Measurements from ENCODE around the gene CNOT9. TPM values are rescaled to one million over a fixed set of nuclear protein-coding genes. Genes with fewer than 3 reads are reported as not detected.
A peak's percentile ranks its signal among the peaks of the same experiment; 100 is the strongest.

Gene CNOT9
- total and polyA plus RNA-seq, 5 experiments from 2014 or later: 17.5 to 64.0 (median 19.9) TPM

- peaks cover 0 to 5% (median 0%) of the 10 kb centered on the region in 4 donors for H3K4me1 Mint-ChIP-seq
- POLR2A ChIA-PET: no interaction called here
Observed at GRCh38 chr2:218635719-218636118, 67.1 kb downstream of the CNOT9 start.

GRCh38 chr2:218638372-218638771, 69.7 kb downstream of the CNOT9 start:
- Mint-ChIP-seq H3K27ac (no peak overlapping the region), H3K9me3 (no peaks in the 10 kb centered on the region), H3K4me1 (peaks cover 0 to 5% (median 0%) of the 10 kb centered on the region in 4 donors), H3K36me3 (peaks cover 0 to 87% (median 6%) of the 10 kb centered on the region in 3 donors), H3K27me3 (no peaks in the 10 kb centered on the region), H3K4me3 (no peak overlapping the region)
- DNase-seq (no peak), ATAC-seq (no peak)
- POLR2A ChIA-PET: no interaction called here

More at GRCh38 chr2:218635719-218636118, 67.1 kb downstream of the CNOT9 start:
- Mint-ChIP-seq H3K27me3 (no peaks in the 10 kb centered on the region), H3K27ac (peak overlapping the region in 2 of 10 donors; percentile 12 to 31), H3K9me3 (no peaks in the 10 kb centered on the region), H3K4me3 (no peak overlapping the region), H3K36me3 (peaks cover 0 to 67% (median 6%) of the 10 kb centered on the region in 3 donors)
- DNase-seq (no peak), ATAC-seq (no peak)

GRCh38 chr2:218642121-218642656, 73.5 kb downstream of the CNOT9 start:
- Mint-ChIP-seq H3K36me3 (peaks cover 0 to 81% (median 16%) of the 10 kb centered on the region in 3 donors), H3K4me3 (no peak overlapping the region), H3K27me3 (no peaks in the 10 kb centered on the region), H3K27ac (no peak overlapping the region), H3K9me3 (no peaks in the 10 kb centered on the region), H3K4me1 (peaks cover 0 to 5% (median 1%) of the 10 kb centered on the region in 4 donors)
- DNase-seq (no peak), ATAC-seq (no peak)
- POLR2A ChIA-PET: no interaction called here

GRCh38 chr2:218642786-218643185, 74.1 kb downstream of the CNOT9 start:
- no peak overlapping the region for H3K4me3 Mint-ChIP-seq
- H3K27me3 Mint-ChIP-seq: no peaks in the 10 kb centered on the region
- no peak overlapping the region for H3K27ac Mint-ChIP-seq
- peaks cover under 1 to 7% (median 2%) of the 10 kb centered on the region in 4 donors for H3K4me1 Mint-ChIP-seq
- peaks cover 0 to 81% (median 21%) of the 10 kb centered on the region in 3 donors for H3K36me3 Mint-ChIP-seq
- no peaks in the 10 kb centered on the region for H3K9me3 Mint-ChIP-seq
- POLR2A ChIA-PET: no interaction called here
- no peak for DNase-seq
- no peak for ATAC-seq

GRCh38 chr2:218643751-218644310, 75.2 kb downstream of the CNOT9 start:
- Mint-ChIP-seq H3K36me3 (peaks cover 4 to 81% (median 22%) of the 10 kb centered on the region in 3 donors), H3K4me1 (peaks cover 3 to 17% (median 10%) of the 10 kb centered on the region in 4 donors), H3K4me3 (no peak overlapping the region), H3K27me3 (no peaks in the 10 kb centered on the region), H3K9me3 (no peaks in the 10 kb centered on the region), H3K27ac (no peak overlapping the region)
- no peak for DNase-seq
- ATAC-seq: no peak
- POLR2A ChIA-PET: no interaction called here

GRCh38 chr2:218644721-218645120, 76.1 kb downstream of the CNOT9 start:
- H3K4me1 Mint-ChIP-seq: peaks cover 3 to 17% (median 10%) of the 10 kb centered on the region in 4 donors
- ATAC-seq (no peak), DNase-seq (no peak)
- no peaks in the 10 kb centered on the region for H3K27me3 Mint-ChIP-seq
- no peak overlapping the region for H3K4me3 Mint-ChIP-seq
- H3K9me3 Mint-ChIP-seq: no peaks in the 10 kb centered on the region
- peaks cover 4 to 81% (median 18%) of the 10 kb centered on the region in 3 donors for H3K36me3 Mint-ChIP-seq
- POLR2A ChIA-PET: no interaction called here
- peak overlapping the region in 1 of 10 donors; percentile 18 for H3K27ac Mint-ChIP-seq

GRCh38 chr2:218645126-218645525, 76.5 kb downstream of the CNOT9 start:
- H3K9me3 Mint-ChIP-seq: no peaks in the 10 kb centered on the region
- POLR2A ChIA-PET: no interaction called here
- H3K27me3 Mint-ChIP-seq: no peaks in the 10 kb centered on the region
- H3K4me1 Mint-ChIP-seq: peaks cover 3 to 17% (median 10%) of the 10 kb centered on the region in 4 donors
- peaks cover 4 to 82% (median 18%) of the 10 kb centered on the region in 3 donors for H3K36me3 Mint-ChIP-seq
- H3K27ac Mint-ChIP-seq: peak overlapping the region in 1 of 10 donors; percentile 18
- DNase-seq (no peak), ATAC-seq (no peak)
- H3K4me3 Mint-ChIP-seq: no peak overlapping the region

Other genes starting within 250 kb of the CNOT9 start
- gene CATIP, start 212.0 kb upstream of the CNOT9 start, total RNA-seq: not detected
- gene CATIP, start 212.0 kb upstream of the CNOT9 start, polyA plus RNA-seq: not detected
- 1 to 10 TPM in 1 of 2 experiments, under 1 TPM in 1; 0.47 to 1.2 TPM for gene SLC11A1, start 186.6 kb upstream of the CNOT9 start, total RNA-seq
- under 1 TPM; 0.27 to 0.90 (median 0.73) TPM for gene SLC11A1, start 186.6 kb upstream of the CNOT9 start, polyA plus RNA-seq
- gene CTDSP1, start 169.0 kb upstream of the CNOT9 start, total RNA-seq: 100 to 1,000 TPM; 143 to 144 TPM
- gene CTDSP1, start 169.0 kb upstream of the CNOT9 start, polyA plus RNA-seq: 10 to 100 TPM; 19.3 to 22.7 (median 19.8) TPM
- gene VIL1, start 149.7 kb upstream of the CNOT9 start, total RNA-seq: not detected
- gene VIL1, start 149.7 kb upstream of the CNOT9 start, polyA plus RNA-seq: under 1 TPM in 2 of 3 donors, not detected in 1; 0.03 to 0.05 TPM
- gene USP37, start 488 bp upstream of the CNOT9 start, total RNA-seq: 10 to 100 TPM; 19.9 to 25.2 TPM
- gene USP37, start 488 bp upstream of the CNOT9 start, polyA plus RNA-seq: 10 to 100 TPM in 1 of 3 donors, 1 to 10 TPM in 2; 8.6 to 11.6 (median 9.0) TPM
- 1 to 10 TPM in 1 of 2 experiments, under 1 TPM in 1; 0.58 to 1.3 TPM for gene PLCD4, start 39.1 kb downstream of the CNOT9 start, total RNA-seq
- gene PLCD4, start 39.1 kb downstream of the CNOT9 start, polyA plus RNA-seq: under 1 TPM; 0.13 to 0.25 (median 0.15) TPM
- gene ZNF142, start 90.8 kb downstream of the CNOT9 start, total RNA-seq: 10 to 100 TPM; 45.0 to 48.6 TPM
- 10 to 100 TPM in 1 of 3 donors, 1 to 10 TPM in 2; 2.3 to 14.7 (median 5.1) TPM for gene ZNF142, start 90.8 kb downstream of the CNOT9 start, polyA plus RNA-seq
- 10 to 100 TPM; 50.7 to 57.2 TPM for gene BCS1L, start 90.8 kb downstream of the CNOT9 start, total RNA-seq
- gene BCS1L, start 90.8 kb downstream of the CNOT9 start, polyA plus RNA-seq: 10 to 100 TPM; 15.4 to 21.0 (median 15.8) TPM
- gene RNF25, start 103.2 kb downstream of the CNOT9 start, total RNA-seq: 10 to 100 TPM; 35.8 to 39.6 TPM
- gene RNF25, start 103.2 kb downstream of the CNOT9 start, polyA plus RNA-seq: 10 to 100 TPM; 17.3 to 25.2 (median 20.5) TPM
- 10 to 100 TPM; 22.4 to 22.5 TPM for gene STK36, start 103.2 kb downstream of the CNOT9 start, total RNA-seq
- 1 to 10 TPM; 3.1 to 4.3 (median 3.6) TPM for gene STK36, start 103.2 kb downstream of the CNOT9 start, polyA plus RNA-seq
- 10 to 100 TPM; 20.4 to 23.1 TPM for gene TTLL4, start 142.0 kb downstream of the CNOT9 start, total RNA-seq
- 1 to 10 TPM; 2.2 to 5.4 (median 3.4) TPM for gene TTLL4, start 142.0 kb downstream of the CNOT9 start, polyA plus RNA-seq
- under 1 TPM; 0.31 to 0.49 TPM for gene CYP27A1, start 213.3 kb downstream of the CNOT9 start, total RNA-seq
- under 1 TPM; 0.14 to 0.53 (median 0.27) TPM for gene CYP27A1, start 213.3 kb downstream of the CNOT9 start, polyA plus RNA-seq

Data from naive thymus-derived CD8-positive, alpha-beta T cell (primary cell).